Fibroblast of lung (primary cell): ENCODE data around the gene APC2.

Experiments used
- EZH2 ChIP-seq: IDR thresholded peaks from 2 replicates; pipeline ENCODE4 v1.5.1; 2012; ENCODE audit warnings: low read length, control low read depth, mild to moderate bottlenecking; ENCODE audit errors: missing control alignments
- TF ChIP-seq, protein P1 (sequence below), 2 donors: IDR thresholded peaks in 1 of 2; conservative IDR thresholded peaks in 1 of 2; 1 replicate in 1 of 2; 2 replicates in 1 of 2; pipeline ENCODE4 v1.5.1; 2011 to 2012; ENCODE audit warnings: low read length in 2 of 2, control low read depth in 1 of 2, inconsistent platforms in 1 of 2, low read depth in 1 of 2, mild to moderate bottlenecking in 1 of 2

GRCh38 chr19:1434577-1435060 is 15.3 kb upstream of the APC2 start:
- TF ChIP-seq, protein P1, sequence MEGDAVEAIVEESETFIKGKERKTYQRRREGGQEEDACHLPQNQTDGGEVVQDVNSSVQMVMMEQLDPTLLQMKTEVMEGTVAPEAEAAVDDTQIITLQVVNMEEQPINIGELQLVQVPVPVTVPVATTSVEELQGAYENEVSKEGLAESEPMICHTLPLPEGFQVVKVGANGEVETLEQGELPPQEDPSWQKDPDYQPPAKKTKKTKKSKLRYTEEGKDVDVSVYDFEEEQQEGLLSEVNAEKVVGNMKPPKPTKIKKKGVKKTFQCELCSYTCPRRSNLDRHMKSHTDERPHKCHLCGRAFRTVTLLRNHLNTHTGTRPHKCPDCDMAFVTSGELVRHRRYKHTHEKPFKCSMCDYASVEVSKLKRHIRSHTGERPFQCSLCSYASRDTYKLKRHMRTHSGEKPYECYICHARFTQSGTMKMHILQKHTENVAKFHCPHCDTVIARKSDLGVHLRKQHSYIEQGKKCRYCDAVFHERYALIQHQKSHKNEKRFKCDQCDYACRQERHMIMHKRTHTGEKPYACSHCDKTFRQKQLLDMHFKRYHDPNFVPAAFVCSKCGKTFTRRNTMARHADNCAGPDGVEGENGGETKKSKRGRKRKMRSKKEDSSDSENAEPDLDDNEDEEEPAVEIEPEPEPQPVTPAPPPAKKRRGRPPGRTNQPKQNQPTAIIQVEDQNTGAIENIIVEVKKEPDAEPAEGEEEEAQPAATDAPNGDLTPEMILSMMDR (conservative IDR thresholded peaks at IDR 0.05 in 1 of 2, IDR thresholded peaks at IDR 0.05 in 1 of 2; ENCODE audit: low read depth in 1 of 2, low read length in 2 of 2): no peak
- TF ChIP-seq EZH2: no peak
